Left lung (tissue), 10 donors: ENCODE results near the gene AP2A2. TPM values are rescaled to one million over a fixed set of nuclear protein-coding genes. Genes with fewer than 3 reads are reported as not detected.

Experiments
- ATAC-seq: fragments of 200-7000 bp; cut with Tn5 transposase; one replicate; pipeline ENCODE4 v1.9.1; 2020; ENCODE audit warnings: moderate library complexity
- DNase-seq, 4 donors: peaks; one replicate each; pipeline ENCODE4 v3.0.0-alpha.2; 2013 to 2020
- H3K27ac ChIP-seq, 2 donors: fragments of 200-600 bp; sonication (generic) in 1 of 2; one replicate each; pipeline versions ENCODE4 v1.5.0 to v1.8.0; 2020 to 2021
- H3K27me3 ChIP-seq, 2 donors: fragments of 200-600 bp; sonication (generic) in 1 of 2; one replicate each; pipeline versions ENCODE4 v1.5.0 to v1.8.0; 2020 to 2021
- H3K36me3 ChIP-seq, 2 donors: fragments of 200-600 bp; sonication (generic) in 1 of 2; one replicate each; pipeline versions ENCODE4 v1.5.0 to v1.8.0; 2020 to 2021
- H3K4me1 ChIP-seq, 2 donors: fragments of 200-600 bp; one replicate each; pipeline ENCODE4 v1.8.0; 2021
- H3K4me3 ChIP-seq, 2 donors: fragments of 200-600 bp; sonication (generic) in 1 of 2; one replicate each; pipeline versions ENCODE4 v1.5.0 to v1.8.0; 2020 to 2021; ENCODE audit warnings: mild to moderate bottlenecking in 1 of 2
- H3K9me3 ChIP-seq, 2 donors: fragments of 200-600 bp; sonication (generic) in 1 of 2; one replicate each; pipeline versions ENCODE4 v1.5.0 to v1.8.0; 2020 to 2021
- intact Hi-C, 2 donors: fragments of 100-400 bp; cut with DNase I; formaldehyde crosslinking; loops; one replicate each; pipeline versions ENCODE4 v1.11.2 to v1.14.2; 2022
- polyA plus RNA-seq, 6 donors: library from polyadenylated mRNA; unstranded; fragments of 120-200 nt; gene quantifications; one replicate each; pipeline ENCODE4 v1.2.1, GENCODE V29; 2013; ENCODE audit not compliant: insufficient read length in 6 of 6
- total RNA-seq, 2 donors: library from RNA; stranded (reverse); fragmentation: NEBNext Ultra II Directional; extraction: Animal tissue kit (Norgen Biotek cat#: 25700); gene quantifications; one replicate each; pipeline ENCODE4 v1.2.1, GENCODE V29; 2021
- TF ChIP-seq, protein P1 (sequence below), 2 donors: fragments of 200-600 bp; sonication (generic) in 1 of 2; IDR thresholded peaks; one replicate each; pipeline versions ENCODE4 v1.5.0 to v1.8.0; 2021; ENCODE audit warnings: antibody characterized with exemption in 2 of 2
- donor health status: DM: no; HTN: yes; CAD: no.
- donor health status: DM: no; HTN: no; CAD: no.

The AP2A2 gene
- total and polyA plus RNA-seq, 8 donors: 77.0 to 98.4 (median 83.0) TPM

DNA sequence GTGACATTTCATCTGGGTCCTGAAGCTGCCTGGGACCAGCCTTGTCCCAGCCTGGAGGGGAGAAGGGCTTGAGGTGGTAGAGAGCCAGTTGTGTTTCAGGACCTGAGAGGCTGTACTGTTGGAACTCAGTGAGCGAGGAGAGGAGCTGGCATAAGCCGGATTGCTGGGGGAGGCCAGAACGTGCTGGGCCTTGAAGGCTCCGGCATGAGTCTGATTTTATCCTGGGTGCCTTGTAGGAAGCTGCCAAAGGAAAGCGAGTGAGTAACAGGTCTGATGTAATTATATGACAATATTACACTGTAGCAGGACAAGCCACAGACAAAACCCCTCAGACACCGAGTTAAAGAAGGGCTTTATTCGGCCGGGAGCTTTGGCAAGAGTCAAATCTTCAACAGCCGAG is 17.2 kb downstream of the AP2A2 start:
- Histone ChIP-seq H3K27ac (no peak overlapping the region), H3K4me1 (peaks cover 6 to 64% of the 10 kb centered on the region in 2 donors), H3K27me3 (no peaks in the 10 kb centered on the region), H3K36me3 (peaks cover 0 to 27% of the 10 kb centered on the region in 2 donors), H3K9me3 (no peaks in the 10 kb centered on the region), H3K4me3 (no peak overlapping the region)
- intact Hi-C loops: no loop called here
- TF ChIP-seq, protein P1, sequence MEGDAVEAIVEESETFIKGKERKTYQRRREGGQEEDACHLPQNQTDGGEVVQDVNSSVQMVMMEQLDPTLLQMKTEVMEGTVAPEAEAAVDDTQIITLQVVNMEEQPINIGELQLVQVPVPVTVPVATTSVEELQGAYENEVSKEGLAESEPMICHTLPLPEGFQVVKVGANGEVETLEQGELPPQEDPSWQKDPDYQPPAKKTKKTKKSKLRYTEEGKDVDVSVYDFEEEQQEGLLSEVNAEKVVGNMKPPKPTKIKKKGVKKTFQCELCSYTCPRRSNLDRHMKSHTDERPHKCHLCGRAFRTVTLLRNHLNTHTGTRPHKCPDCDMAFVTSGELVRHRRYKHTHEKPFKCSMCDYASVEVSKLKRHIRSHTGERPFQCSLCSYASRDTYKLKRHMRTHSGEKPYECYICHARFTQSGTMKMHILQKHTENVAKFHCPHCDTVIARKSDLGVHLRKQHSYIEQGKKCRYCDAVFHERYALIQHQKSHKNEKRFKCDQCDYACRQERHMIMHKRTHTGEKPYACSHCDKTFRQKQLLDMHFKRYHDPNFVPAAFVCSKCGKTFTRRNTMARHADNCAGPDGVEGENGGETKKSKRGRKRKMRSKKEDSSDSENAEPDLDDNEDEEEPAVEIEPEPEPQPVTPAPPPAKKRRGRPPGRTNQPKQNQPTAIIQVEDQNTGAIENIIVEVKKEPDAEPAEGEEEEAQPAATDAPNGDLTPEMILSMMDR (IDR thresholded peaks at IDR 0.05): no peak
- peak in 1 of 4 donors; percentile 24 for DNase-seq
- ATAC-seq: no peak

DNA sequence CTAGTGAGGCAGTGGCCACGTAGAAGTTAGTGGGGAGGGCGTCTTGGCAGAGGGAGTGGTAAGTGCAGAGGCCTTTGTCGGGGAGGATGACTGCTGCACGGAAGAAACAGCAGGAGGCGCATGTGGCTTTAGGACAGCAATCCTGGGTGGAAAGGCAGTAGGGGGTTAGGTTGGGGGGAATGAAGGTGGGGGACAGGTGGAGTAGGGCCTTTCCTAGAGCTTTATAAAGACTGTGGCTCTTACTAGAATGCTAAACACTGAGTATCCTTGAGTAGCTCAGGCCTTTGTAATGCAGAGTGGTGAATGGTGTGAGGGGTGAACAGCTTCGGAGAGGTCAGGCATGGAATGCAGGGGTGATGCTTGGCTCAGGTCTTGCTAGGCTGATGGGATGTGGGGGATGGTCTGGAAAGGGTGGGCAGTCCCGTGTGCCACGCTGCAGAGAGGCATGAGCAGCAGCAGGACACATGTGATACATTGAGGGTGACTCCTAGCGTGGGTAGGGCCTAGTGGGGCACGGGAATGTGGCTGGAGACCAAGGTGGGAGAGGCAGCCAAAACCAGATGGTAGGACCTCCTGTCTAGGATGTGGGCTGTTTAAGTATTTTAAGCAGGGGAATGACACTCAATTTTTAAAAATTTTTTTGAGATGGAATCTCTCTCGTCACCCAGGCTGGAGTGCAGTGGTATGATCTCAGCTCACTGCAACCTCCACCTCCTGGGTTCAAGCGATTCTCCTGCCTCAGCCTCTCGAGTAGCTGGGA is 19.2 kb downstream of the AP2A2 start:
- no peak overlapping the region for H3K27ac ChIP-seq
- intact Hi-C loops: no loop called here
- ATAC-seq (peak; percentile 34), DNase-seq (peak in 1 of 4 donors; percentile 28)
- peaks cover 6 to 52% of the 10 kb centered on the region in 2 donors for H3K4me1 ChIP-seq
- H3K36me3 ChIP-seq: peaks cover 0 to 40% of the 10 kb centered on the region in 2 donors
- H3K27me3 ChIP-seq: no peaks in the 10 kb centered on the region
- H3K9me3 ChIP-seq: peaks cover 0 to 12% of the 10 kb centered on the region in 2 donors
- no peak overlapping the region for H3K4me3 ChIP-seq
- TF ChIP-seq, protein P1 (IDR thresholded peaks at IDR 0.05): no peak

DNA sequence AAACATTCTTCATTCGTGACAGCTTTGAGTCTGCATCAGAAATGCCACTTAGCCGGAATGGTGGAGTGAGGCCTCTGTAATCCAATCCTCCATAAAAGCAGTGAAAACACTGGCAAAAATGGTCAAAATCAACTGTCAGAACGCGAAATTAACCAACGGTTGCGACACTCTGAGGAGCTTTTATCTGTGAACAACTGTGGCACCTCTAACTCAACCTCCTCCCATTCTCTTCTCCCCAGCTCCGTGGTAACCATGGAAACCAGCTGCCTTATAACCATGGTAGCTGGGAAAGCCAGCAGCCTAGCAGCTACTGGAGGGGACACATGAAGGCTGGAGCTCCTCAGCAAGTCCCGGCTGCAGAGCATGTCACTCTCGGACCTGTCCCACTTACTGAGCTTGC is 20.3 kb downstream of the AP2A2 start:
- no peak overlapping the region for H3K4me3 ChIP-seq
- DNase-seq (peak in 1 of 4 donors; percentile 12), ATAC-seq (no peak)
- peaks cover 4 to 41% of the 10 kb centered on the region in 2 donors for H3K4me1 ChIP-seq
- TF ChIP-seq, protein P1 (IDR thresholded peaks at IDR 0.05): no peak
- H3K27me3 ChIP-seq: no peaks in the 10 kb centered on the region
- no peak overlapping the region for H3K27ac ChIP-seq
- intact Hi-C loops: no loop called here
- peaks cover 0 to 15% of the 10 kb centered on the region in 2 donors for H3K9me3 ChIP-seq
- H3K36me3 ChIP-seq: peaks cover 0 to 41% of the 10 kb centered on the region in 2 donors

DNA sequence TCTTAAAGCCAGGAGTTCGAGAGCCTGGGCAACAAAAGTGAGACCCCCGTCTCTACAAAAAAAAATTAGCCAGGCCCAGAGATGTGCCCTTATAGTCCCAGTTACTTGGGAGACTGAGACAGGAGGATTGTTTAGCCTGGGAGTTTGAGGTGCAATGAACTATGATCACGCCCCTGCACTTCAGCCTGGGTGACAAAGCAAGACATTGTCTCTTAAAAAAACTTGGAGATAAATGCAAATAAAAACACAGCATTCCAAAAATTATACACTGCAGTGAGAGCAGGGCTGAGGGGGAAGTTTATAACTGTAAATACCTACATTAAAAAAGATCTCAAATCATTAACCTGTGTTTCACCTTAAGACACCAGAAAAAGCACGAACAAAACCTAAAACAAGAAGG is 22.1 kb downstream of the AP2A2 start:
- Histone ChIP-seq H3K36me3 (peaks cover 0 to 41% of the 10 kb centered on the region in 2 donors), H3K27ac (no peak overlapping the region), H3K4me1 (peaks cover 0 to 33% of the 10 kb centered on the region in 2 donors), H3K27me3 (no peaks in the 10 kb centered on the region), H3K4me3 (no peak overlapping the region), H3K9me3 (peaks cover 0 to 15% of the 10 kb centered on the region in 2 donors)
- intact Hi-C loops: no loop called here
- TF ChIP-seq, protein P1 (IDR thresholded peaks at IDR 0.05): no peak
- ATAC-seq (no peak), DNase-seq (no peak)

DNA sequence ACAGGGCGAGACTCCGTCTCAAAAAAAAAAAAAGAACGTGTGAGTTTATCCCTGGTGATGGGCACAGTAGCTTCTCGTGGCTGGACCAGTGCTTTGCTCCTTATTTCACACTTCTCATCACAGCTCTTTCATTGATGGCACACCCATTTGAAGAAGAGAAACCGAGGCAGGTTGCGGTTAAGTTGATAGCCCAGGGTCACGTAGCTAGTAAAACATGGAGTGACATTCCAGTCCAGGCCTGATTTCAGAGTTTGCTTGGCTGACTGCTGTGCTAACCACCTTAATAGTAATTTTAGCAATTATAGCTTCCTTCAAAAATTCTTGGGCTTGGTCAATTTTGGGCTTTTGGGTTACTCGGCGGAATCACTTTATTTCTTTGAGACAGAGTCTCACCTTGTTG is 25.8 kb downstream of the AP2A2 start:
- intact Hi-C loops: no loop called here
- Histone ChIP-seq H3K36me3 (peaks cover 0 to 24% of the 10 kb centered on the region in 2 donors), H3K9me3 (peaks cover 0 to 15% of the 10 kb centered on the region in 2 donors), H3K4me3 (no peak overlapping the region), H3K27me3 (no peaks in the 10 kb centered on the region), H3K27ac (peak overlapping the region; percentile 21 to 57), H3K4me1 (peaks cover 0 to 34% of the 10 kb centered on the region in 2 donors)
- DNase-seq (no peak), ATAC-seq (no peak)
- TF ChIP-seq, protein P1 (IDR thresholded peaks at IDR 0.05): no peak
